GM18520 (cell line): Measurements from ENCODE around the gene ADAMTS8.

ENCODE experiments used
- ATAC-seq: cut with Tn5 transposase; IDR thresholded peaks from one replicate; pipeline ENCODE4 v1.9.1; 2021; ENCODE audit not compliant: unreplicated experiment

Gene ADAMTS8

DNA sequence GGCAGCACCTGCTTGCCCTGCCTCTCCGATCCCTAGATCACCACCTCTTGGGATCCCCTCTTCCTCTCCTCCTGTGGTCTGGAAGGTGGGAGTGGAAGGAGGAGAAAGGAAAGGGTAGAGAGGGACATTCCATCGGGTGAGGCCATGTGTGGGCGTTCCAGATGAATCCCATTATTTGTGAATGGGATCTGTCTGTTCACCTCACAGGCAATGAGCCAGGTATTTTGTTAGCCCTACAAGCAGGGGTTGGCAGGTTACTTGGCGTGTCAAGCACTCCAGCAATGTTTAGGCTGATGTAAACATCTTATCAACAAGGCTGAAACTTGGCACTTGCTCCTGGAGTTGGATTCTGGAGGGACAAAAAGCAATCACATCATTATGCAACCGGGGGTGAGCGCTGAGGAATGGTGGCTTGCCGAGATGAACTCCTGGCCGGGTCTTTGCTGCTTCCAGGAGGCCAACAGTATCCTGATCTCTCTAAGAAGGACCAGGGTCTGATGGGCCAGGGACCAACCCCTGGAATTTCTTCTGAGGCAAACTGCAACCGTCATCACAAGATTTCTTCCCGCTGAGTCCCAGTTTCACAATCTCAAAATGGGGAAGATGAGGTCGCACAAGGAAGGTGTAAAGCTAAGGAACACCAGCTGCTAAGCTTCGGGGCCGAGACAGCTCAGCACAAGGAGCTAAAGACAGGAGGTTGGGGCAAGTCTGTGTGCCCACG lies 7.8 kb downstream of the ADAMTS8 start:
- no peak for ATAC-seq

DNA sequence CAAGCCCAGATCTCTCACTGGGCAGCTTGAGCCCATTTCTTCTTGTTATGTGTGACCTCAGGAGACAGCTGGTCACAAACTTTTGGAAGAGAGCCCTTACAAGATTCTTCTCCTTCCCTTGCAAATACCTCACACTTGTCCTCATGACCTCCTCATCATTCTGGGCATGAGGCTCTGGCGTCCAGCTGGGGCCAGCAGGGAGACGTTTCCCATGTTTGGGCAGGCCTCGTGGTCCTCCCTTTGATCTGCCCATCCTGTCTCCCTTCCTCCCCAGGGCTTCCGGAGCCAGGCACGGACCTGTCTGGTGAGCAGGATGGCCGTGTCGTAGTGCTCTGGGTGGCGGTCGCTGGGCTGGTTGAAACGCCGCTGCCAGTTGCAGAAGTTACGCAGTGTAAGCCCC lies 9.7 kb downstream of the ADAMTS8 start:
- no peak for ATAC-seq

DNA sequence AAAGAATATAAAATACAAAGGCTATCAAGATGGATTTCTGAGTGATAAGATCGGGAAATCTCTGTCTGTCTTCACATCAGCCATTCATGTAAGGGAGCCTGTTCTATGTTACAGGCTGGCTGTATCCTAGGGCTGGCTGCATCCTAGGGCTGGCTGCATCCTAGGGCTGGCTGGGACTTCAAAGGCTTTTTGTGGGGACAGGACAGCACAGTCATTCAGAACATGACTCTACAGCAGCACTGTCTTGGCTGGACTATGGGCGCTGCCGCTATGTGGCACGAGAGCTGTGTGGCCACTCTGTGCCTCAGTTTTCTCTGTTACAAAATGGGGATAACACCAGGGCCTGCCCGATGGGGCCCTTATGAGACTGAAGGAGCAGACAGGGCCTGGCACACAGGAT lies 10.2 kb downstream of the ADAMTS8 start:
- no peak for ATAC-seq

DNA sequence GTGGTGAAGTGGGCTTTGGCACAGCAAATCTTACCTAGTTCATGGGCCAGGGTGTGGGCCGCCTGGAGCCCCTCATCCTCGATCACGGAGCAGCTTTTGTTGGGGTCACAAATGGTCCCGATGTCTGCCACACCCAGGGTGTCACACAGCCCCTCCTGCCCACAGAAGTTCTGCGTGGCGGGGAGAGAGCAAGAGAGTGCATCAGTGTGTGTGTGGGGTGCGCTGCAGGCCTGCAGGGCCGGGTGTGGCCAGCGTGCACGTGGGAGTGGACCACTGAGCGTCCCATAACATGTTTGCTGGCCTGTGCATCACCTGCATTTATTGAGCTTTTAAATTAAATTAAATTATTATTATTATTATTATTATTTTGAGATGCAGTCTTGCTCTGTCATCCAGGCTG lies 11.5 kb downstream of the ADAMTS8 start:
- ATAC-seq: no peak

DNA sequence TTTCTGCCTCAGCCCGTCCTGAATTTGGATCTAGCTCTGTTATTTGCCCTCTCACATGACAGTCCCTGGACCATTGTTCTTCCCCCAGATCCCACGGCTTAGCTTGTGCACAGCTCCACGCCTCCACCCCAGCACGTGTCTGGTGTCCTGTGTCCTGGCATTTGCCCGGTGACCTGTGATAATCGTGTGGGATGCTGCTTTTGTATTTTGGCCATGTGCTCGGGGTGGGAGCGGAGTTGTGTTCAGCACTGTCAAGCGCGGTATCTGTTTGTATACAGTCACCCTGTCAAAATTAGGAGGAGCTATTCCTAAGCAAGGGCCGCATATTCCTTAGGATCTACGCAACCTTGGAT lies 11.9 kb downstream of the ADAMTS8 start:
- ATAC-seq: no peak

DNA sequence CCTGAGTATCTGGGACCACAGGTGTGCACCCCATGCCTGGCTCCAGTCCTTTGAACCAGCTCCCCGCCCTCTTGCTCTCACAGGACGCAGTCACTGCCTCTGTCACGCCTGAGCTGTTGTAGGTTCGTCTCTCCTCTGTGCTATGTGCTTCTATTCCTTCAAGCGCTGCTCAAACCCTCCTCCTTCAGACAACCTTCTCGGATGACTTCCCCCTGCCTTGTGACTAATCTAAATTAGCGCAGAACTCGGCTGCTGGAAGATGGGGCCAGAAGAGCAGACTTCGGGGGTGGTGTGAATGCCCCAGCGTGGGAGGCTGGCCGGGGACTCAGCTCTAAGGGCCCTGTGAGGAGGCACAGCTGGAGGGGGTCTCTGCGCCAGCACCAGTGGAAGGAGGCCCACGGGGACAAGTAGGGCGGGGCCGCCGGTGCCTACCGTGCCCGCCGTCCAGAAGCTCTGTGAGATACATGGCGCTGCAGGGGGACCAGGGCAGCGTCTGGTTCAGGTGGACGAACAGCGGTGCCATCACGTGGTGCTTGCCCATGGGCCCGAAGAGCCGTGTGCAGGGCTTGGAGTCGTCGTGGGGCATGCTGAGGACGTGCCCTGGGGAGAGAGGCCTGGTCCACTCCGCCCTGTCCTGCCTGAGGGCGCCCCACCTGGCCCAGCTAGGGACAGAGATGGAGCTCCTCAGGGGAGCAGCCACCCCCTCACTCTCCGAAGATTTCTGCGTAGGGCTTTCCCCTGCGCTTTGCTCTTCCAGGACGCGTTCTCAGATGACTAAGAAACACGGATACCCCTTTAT lies 12.5 kb downstream of the ADAMTS8 start:
- ATAC-seq: no peak

DNA sequence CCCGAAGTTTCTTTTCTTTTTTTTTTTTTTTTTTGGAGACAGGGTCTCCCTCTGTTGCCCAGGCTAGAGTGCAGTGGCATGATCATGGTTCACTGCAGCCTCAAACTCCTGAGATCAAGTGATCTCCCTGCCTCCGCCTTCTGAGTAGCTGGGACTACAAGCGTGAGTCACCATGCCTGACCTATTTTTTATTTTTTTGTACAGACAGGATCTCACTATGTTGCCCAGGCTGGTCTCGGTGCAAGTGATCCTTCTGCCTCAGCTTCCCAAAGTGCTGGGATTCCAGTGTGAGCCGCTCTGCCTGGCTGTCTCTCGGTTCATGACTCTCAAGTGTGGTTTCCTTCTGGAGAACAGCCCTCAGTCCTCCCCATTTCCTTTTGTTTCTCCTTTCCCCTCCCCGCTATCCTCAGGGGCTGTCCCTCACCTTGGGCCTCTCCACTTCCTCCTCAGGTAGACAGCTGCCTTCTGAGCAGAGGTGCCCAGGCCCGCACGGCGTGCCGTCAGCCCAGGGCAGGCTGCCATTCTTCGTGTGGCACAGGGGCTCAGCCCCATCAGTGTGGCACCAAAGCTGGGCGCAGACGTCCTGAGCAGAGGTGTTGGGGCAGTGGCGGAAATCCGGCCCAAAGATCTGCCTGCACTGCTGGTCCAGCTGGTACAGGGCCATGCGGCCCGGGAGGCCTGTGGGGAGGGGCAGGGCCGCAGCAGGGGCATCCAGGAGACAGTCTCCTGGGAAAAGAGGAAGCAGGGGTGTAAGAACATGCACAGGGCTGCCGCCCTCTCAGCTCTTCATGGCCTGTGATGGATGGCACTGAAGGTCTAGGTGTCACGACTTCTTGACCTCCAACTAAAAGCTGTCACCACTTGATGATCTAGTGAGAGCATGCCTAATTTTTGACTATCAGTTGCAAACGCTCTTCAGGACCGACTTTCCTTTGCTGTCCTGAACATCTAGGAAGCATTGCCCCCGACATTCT lies 14.0 kb downstream of the ADAMTS8 start:
- no peak for ATAC-seq

DNA sequence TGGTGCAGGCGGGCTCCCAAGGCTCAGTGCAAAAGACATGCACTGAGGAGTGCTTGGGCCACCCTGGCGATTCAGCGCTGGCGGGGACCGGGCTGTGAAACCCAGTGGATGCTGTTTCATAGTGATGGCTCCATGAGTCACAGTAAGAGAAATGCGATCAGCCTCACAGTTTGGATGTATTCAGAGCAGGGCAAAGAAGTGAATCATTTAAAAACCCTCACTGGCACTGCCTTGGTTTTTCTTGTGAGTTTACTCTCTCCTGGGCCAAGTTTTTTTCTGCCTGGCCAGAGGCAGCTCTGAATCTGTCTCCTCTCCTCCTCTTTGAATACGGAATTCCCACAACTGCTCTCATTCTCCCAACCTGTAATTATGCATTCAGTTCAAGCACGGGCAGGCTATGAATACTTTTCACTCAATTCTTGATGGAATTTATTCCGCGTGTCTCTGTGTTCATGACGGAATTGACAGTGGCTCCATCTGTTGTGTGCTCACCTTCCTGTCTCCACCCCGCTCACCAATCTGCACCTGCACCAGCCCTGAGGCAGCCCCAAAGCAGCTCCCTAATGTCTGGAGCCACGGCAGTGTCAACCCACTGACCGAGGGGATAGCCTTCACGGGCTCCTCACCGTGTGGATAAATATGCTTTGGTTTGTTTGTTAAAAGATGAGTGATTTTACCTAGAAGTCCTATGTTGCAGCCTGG lies 14.9 kb downstream of the ADAMTS8 start:
- ATAC-seq: no peak

DNA sequence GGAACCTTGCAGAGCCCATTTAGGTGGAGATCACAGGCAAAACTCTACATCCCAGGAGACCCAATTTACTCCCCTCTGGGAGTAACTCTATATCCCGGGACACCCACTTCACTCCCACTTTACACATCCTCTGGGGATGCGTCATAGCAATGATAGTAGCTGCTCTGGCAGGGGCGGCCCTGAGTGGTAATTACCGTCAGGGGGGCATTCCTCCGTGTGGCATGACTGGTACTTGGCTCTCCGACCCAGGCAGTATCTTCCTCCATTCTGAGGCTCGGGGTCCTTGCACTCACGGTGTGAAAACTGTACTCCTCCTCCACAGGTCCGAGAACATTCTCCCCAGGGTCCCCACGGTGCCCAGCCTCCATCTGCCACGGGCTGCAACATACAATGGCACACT lies 17.2 kb downstream of the ADAMTS8 start:
- no peak for ATAC-seq

DNA sequence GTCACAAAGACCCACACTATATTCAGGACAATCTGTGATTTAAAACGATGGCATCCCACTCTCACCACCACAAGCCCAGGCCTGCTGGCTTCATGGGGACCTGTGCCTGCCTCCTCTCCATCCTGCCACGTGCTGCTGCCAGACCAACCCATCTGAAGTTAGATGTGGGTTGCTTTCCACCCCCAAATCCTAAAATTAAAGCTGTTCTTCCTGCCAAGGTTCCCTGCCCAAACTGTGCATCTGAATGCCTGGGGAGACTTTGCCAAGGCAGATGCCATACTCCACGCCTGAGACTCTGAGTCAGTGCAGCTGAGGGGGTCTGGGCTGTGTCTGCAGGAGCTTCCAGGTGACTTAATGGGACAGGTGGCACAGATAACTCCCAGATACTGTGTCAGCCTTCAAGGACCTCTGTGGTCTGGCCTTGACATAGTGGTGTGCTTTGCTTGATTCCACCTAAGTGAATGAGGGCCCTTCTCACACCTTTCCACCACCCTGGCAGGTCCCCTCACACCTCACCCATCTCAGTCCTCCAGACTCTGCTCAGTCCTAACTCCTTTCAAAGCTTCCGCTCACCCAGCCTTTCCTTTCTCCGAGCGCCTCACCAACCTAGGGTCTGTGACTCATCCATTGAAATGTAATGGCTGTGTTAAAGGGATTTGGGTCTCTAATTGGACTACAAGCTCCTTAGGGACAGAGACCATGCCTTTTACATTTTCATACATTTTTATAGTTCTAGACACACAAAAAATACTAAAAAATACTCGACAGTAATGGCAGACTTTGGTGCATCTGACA lies 18.6 kb downstream of the ADAMTS8 start:
- ATAC-seq: no peak

DNA sequence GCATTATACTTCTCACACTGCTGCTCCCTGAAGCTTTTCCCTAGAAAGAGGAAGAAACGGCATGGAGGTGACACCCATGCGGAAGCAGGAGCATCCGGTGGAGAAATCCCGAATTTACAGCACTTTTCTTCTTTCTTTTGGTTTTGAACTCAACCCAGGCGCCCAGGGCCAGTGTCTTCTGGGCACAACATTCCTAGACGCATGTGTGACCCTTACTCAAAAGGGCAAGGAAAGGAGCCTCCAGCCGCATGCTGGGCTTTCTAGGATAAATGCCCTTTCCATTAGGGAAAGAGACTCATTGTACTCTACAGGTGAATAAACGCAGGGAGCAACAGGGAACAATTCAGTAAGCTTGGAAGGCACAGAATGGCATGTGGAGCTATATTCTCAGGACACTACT lies 19.5 kb downstream of the ADAMTS8 start:
- ATAC-seq: no peak

DNA sequence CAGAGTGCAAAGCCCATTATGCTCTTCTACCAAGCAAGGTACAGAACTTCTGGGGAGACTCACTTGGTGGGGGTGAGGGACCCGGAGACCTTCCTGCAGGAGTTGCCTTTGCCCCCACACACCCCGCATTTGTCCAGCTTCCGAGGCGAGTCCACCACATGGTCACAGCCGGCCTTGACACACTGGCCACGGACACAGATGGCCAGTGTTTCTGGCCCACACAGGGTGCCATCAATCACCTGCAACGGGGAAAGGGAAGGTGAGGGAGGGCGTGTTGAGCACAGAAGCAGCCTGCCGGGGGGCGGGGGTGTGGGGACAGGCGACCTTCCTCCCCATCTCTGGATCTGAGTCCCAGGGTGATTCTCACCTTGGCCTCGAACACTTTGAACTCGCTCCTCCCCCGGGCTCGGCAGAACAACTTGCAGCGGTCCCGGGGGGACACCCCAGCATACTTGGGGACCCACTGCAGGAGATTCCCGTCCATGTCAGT lies 20.0 kb downstream of the ADAMTS8 start:
- no peak for ATAC-seq

DNA sequence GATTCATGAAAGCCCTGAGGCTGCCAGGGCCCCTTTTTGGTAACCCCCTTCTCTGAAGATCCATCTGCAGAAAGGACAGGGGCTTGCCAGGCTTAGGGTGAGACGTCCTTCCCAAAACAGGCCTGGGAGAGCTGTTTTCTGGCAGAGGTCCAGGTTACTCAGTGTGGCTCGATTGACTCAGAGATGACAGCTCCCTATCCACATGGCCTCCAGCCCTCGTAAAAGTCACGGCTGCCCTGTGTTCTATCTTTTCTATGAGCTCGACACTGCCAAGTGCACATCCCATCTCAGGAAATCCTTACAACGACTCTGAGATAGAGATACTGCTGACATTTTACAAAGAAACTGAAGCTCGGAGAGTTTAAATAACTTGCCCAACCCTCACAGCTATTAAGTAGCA lies 20.4 kb downstream of the ADAMTS8 start:
- no peak for ATAC-seq

DNA sequence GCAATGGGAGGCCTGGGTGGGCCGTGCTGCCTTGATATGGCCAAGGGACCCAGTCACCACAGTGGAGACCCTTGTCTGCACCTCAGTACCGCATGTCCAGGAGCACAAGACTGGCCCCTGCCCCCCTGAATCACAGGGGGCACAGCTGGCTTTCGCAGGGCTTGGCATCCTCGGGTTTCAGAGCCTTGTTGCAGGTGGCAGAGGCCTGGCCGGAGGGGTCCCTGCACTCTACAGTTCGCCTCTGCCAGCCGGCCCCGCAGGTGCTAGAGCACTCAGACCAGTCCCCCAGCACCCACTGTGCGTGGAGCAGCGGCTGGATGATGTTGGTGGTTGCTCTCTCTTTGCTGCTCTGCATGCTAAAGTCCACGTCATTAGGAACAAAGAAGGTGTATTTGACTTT lies 23.0 kb downstream of the ADAMTS8 start:
- ATAC-seq: no peak

DNA sequence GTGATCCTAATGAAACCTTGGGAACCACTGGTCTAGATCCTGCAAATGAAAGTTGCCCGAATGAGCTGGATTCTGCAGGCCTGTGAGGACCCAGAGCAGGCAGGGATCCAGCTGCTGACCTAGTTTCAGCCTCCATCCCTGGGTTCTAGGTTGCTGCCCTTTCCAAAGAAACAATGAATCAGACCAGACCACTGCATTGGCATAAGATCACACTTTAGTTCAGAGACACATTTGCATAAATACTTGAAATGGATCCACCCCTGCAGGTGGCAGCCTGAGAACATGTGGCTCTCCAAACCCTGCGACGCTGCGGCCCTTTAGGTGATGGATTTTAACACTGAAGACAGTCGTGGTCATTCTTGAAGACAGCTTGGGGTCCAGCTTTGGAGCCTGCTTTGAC lies 23.7 kb downstream of the ADAMTS8 start:
- ATAC-seq: no peak

DNA sequence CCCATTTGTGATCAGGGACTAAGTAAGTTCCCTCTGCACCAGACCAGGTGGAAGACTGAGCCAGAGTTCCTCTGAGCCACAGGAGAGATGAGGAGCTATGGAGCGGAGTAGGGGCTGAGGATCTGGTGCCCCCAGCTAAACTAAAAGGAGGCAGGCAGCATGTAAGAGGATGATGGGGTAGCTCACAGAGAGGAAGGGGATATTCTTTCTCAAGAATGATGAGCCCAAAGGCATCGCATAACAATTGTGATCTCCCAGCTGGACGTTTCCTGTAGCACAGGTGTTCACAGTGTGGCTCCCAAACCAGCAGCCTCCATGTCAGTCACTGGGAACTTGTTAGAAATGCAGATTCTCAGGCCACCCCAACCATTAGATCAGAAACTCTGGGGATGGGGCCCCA lies 24.4 kb downstream of the ADAMTS8 start:
- no peak for ATAC-seq

DNA sequence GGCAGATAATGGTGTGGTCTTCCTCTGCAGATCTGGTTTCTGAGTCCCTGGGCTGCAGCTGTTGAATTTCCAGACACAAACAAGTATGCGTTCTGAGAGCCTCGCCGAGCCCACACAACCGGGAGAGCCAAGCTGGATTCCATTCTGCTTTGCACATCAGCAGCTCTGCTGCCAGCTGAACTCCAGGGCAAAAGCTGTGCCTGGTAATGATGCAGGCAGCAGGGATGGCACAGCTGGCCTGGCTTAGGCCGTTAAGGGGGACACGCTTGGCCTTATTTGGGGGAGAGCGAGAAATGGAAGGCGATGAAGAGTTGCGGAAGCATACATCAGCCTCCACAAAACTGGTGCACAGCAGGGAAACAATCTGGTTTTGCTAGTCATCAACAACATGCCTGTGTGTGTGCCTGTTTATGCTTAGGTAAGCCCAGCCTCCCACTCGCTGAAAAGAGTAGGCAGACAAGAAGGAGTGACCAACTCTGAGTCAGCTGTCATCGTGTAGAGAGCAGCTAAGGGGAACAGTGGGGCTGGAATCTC lies 25.1 kb downstream of the ADAMTS8 start:
- no peak for ATAC-seq

DNA sequence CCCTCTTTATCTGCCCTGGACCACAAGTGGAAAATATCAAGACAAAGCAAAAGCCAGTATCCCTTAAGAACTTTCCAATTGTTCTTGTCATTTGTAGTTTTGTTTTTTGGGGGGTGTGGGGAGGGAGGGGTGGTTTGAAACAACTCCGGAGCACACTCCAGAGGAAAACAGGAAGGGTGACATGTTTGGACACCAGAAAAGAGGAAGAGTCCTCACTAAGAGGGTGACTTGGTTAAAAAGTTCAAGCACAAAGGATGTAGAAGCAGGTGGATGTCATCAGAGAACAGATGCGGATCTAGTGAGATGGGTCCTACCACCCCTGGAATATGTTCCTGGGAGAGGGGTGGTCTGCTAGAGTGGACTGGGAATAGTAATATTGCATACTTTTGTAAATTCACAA lies 25.8 kb downstream of the ADAMTS8 start:
- ATAC-seq: no peak

DNA sequence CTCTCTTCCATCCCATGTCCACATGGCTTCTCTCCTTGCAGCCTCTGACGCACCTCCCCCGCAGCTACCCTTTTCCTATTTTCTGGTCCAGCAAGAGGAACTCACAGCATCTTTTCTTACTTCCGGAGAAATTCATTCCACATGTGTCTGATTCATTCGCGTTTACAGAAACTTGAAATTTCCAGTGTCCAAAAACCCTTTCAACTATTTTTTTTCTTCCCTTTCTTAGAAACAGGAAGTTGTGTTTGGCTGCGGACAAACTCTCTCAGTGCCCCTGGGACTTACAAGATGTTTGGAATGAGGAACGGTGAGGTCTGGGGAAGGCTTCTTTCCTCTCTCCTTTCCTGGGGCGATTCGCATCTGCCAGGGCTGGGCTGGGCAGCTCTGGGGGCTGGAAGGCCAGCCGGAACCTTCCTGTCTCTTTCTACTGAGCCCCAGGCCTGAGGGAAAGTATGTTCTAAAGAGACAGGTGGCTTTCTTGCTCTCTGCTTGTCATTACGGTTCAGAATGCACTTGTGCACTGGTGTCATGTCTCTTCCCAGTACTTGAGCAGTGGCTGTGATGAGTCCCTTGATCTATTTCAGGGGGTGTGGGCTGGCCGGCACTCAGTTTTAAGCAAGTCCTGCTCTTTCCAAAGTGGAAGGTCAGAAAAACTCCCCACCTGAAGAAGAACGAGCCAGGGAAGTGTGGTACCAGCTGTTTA lies 27.5 kb downstream of the ADAMTS8 start:
- ATAC-seq: no peak
